GM23248 (cell line): ENCODE data around the gene PKD1. TPM values are rescaled to one million over a fixed set of nuclear protein-coding genes. Genes with fewer than 3 reads are reported as not detected.
A peak's percentile ranks its signal among the peaks of the same experiment; 100 is the strongest.
"Not testable (repeated sequence)": the region's sequence is repeated elsewhere in the genome, so short reads cannot be mapped to it uniquely, and the experiment has no call there.

Source experiments
- DNase-seq: peaks from one replicate; pipeline ENCODE4 v3.0.0-alpha.2; 2015
- H2AFZ ChIP-seq: fragments of 200-600 bp; sonication (generic); 2 replicates; pipeline ENCODE4 v1.6.1; 2016; ENCODE audit warnings: antibody characterized with exemption
- H3F3A ChIP-seq: fragments of 200-600 bp; sonication (generic); 2 replicates; pipeline ENCODE4 v1.6.1; 2016; ENCODE audit warnings: mild to moderate bottlenecking, antibody characterized with exemption, mixed run types; ENCODE audit not compliant: insufficient read depth
- H3K27ac ChIP-seq: fragments of 200-600 bp; sonication (generic); 2 replicates; pipeline ENCODE4 v1.5.1; 2016; ENCODE audit warnings: mild to moderate bottlenecking
- H3K27me3 ChIP-seq: fragments of 200-600 bp; sonication (generic); replicated peaks from 2 replicates; pipeline ENCODE4 v1.6.1; 2016; ENCODE audit warnings: mild to moderate bottlenecking; ENCODE audit not compliant: insufficient read depth
- H3K36me3 ChIP-seq: fragments of 200-600 bp; sonication (generic); 2 replicates; pipeline ENCODE4 v1.6.1; 2016; ENCODE audit warnings: low read depth, mild to moderate bottlenecking
- H3K4me1 ChIP-seq: fragments of 200-600 bp; sonication (generic); 2 replicates; pipeline ENCODE4 v1.6.1; 2016; ENCODE audit warnings: mild to moderate bottlenecking; ENCODE audit not compliant: insufficient read depth
- H3K4me2 ChIP-seq: fragments of 200-600 bp; sonication (generic); one replicate; pipeline ENCODE4 v1.6.1; 2016; ENCODE audit warnings: mild to moderate bottlenecking; ENCODE audit not compliant: unreplicated experiment
- H3K4me3 ChIP-seq: fragments of 200-600 bp; sonication (generic); 2 replicates; pipeline ENCODE4 v1.5.1; 2016; ENCODE audit warnings: mild to moderate bottlenecking
- H3K79me2 ChIP-seq: fragments of 200-600 bp; sonication (generic); 2 replicates; pipeline ENCODE4 v1.6.1; 2016; ENCODE audit warnings: mild to moderate bottlenecking; ENCODE audit not compliant: insufficient read depth
- H3K9ac ChIP-seq: fragments of 200-600 bp; sonication (generic); 2 replicates; pipeline ENCODE4 v1.6.1; 2016; ENCODE audit warnings: mild to moderate bottlenecking
- H3K9me2 ChIP-seq: fragments of 200-600 bp; sonication (generic); 2 replicates; pipeline ENCODE4 v1.6.1; 2016; ENCODE audit warnings: mixed run types, mild to moderate bottlenecking, moderate library complexity; ENCODE audit not compliant: insufficient read depth
- H3K9me3 ChIP-seq: fragments of 200-600 bp; sonication (generic); one replicate; pipeline ENCODE4 v1.6.1; 2017; ENCODE audit warnings: low read depth
- H4K20me1 ChIP-seq: fragments of 200-600 bp; sonication (generic); 2 replicates; pipeline ENCODE4 v1.6.0; 2016; ENCODE audit not compliant: insufficient read depth
- WGBS, 2 experiments: methylation state at CpG; one replicate each; pipeline ENCODE4 v1.1.6; 2015 to 2017; ENCODE audit warnings: low lambda C conversion rate in 2 of 2, low coverage in 1 of 2; ENCODE audit errors: missing lambda C conversion rate in 2 of 2; 5-methylcytosine and 5-hydroxymethylcytosine counted together
- in situ Hi-C: fragments of 300-500 bp; cut with MboI; formaldehyde crosslinking; loops from 2 replicates; pipeline ENCODE4 v1.15.0; 2020
- polyA plus RNA-seq: library from polyadenylated mRNA; unstranded; fragments of >200 nt; fragmentation: Nextera tagmentation; extraction: Ambion mirVana; gene quantifications from 2 replicates; pipeline ENCODE4 v1.2.1, GENCODE V29; 2016
- total RNA-seq: library from RNA; depleted of rRNA; stranded (reverse); fragments of >200 nt; shearing (Covaris generic); gene quantifications from 2 replicates; pipeline ENCODE4 v1.2.3, GENCODE V29; 2014

Gene PKD1
- total and polyA plus RNA-seq, 2 experiments from 2014 or later, result 48.4 to 201 TPM

GRCh38 chr16:2127630-2128280 is 7.9 kb downstream of the PKD1 start:
- H3K9me3 ChIP-seq, in situ Hi-C loops, H3K9me2 ChIP-seq, H3K36me3 ChIP-seq, H4K20me1 ChIP-seq, H2AFZ ChIP-seq, H3K27me3 ChIP-seq: not testable (repeated sequence)
- Histone ChIP-seq H3K4me1 (peaks cover 44% of the 10 kb centered on the region), H3K27ac (peak overlapping the region; percentile 68), H3F3A (peaks cover 12% of the 10 kb centered on the region; the same call in 1 of the 2 replicates), H3K79me2 (peaks cover 93% of the 10 kb centered on the region), H3K4me3 (peak overlapping the region; percentile 52; the same call in 1 of the 2 replicates), H3K4me2 (peak overlapping the region; percentile 49), H3K9ac (peak overlapping the region; percentile 68)
- WGBS, 2 experiments, result 0 to 1% methylated on average over 3 of the region's 3 CpGs
- peak; percentile 54 for DNase-seq

- H3K9me3 ChIP-seq, H3K9me2 ChIP-seq, H3K36me3 ChIP-seq, in situ Hi-C loops, H3K27me3 ChIP-seq, H2AFZ ChIP-seq, H4K20me1 ChIP-seq: not testable (repeated sequence)
- peaks cover 12% of the 10 kb centered on the region; the same call in 1 of the 2 replicates for H3F3A ChIP-seq
- peaks cover 44% of the 10 kb centered on the region for H3K4me1 ChIP-seq
- H3K79me2 ChIP-seq, result peaks cover 93% of the 10 kb centered on the region
- H3K4me2 ChIP-seq, result peak overlapping the region; percentile 49
- peak overlapping the region; percentile 68 for H3K27ac ChIP-seq
- H3K9ac ChIP-seq, result peak overlapping the region; percentile 68
- 14 to 19% methylated on average over 31 of the region's 31 CpGs for WGBS, 2 experiments
- H3K4me3 ChIP-seq, result peak overlapping the region; percentile 52
- DNase-seq, result peak; percentile 31
Observed at GRCh38 chr16:2126928-2127556, 8.7 kb downstream of the PKD1 start.

GRCh38 chr16:2126161-2126743 is 9.4 kb downstream of the PKD1 start:
- Histone ChIP-seq H3K4me3 (peak overlapping the region; percentile 52; the same call in 1 of the 2 replicates), H3K79me2 (peaks cover 93% of the 10 kb centered on the region), H3K9ac (peak overlapping the region; percentile 68), H3K4me2 (peak overlapping the region; percentile 49), H3F3A (peaks cover 12% of the 10 kb centered on the region; the same call in 1 of the 2 replicates), H3K4me1 (peaks cover 49% of the 10 kb centered on the region), H3K27ac (peak overlapping the region; percentile 68)
- H3K9me3 ChIP-seq, H3K9me2 ChIP-seq, H2AFZ ChIP-seq, H3K27me3 ChIP-seq, H3K36me3 ChIP-seq, in situ Hi-C loops, H4K20me1 ChIP-seq: not testable (repeated sequence)
- peak; percentile 71 for DNase-seq
- 9 to 18% methylated on average over 19 to 21 of the region's 21 CpGs for WGBS, 2 experiments

GRCh38 chr16:2125609-2126008 is 10.1 kb downstream of the PKD1 start:
- H3K9me3 ChIP-seq, H3K36me3 ChIP-seq, H4K20me1 ChIP-seq, in situ Hi-C loops, DNase-seq, H3K9me2 ChIP-seq, H3K27me3 ChIP-seq, H2AFZ ChIP-seq: not testable (repeated sequence)
- Histone ChIP-seq H3K4me2 (peak overlapping the region; percentile 52), H3K79me2 (peaks cover 93% of the 10 kb centered on the region), H3K4me3 (peak overlapping the region; percentile 49), H3F3A (peaks cover 16% of the 10 kb centered on the region; the same call in 1 of the 2 replicates), H3K9ac (peak overlapping the region; percentile 68), H3K27ac (peak overlapping the region; percentile 68), H3K4me1 (peaks cover 52% of the 10 kb centered on the region)
- 16 to 22% methylated on average over 3 to 11 of the region's 11 CpGs for WGBS, 2 experiments

- H2AFZ ChIP-seq, H3K9me3 ChIP-seq, H4K20me1 ChIP-seq, H3K9me2 ChIP-seq, in situ Hi-C loops, H3K27me3 ChIP-seq, H3K36me3 ChIP-seq: not testable (repeated sequence)
- peak overlapping the region; percentile 52 for H3K4me2 ChIP-seq
- peak; percentile 75 for DNase-seq
- H3K27ac ChIP-seq, result peak overlapping the region; percentile 68
- WGBS, 2 experiments, result 0 to 2% methylated on average over 27 of the region's 37 CpGs
- H3K79me2 ChIP-seq, result peaks cover 93% of the 10 kb centered on the region
- peaks cover 52% of the 10 kb centered on the region for H3K4me1 ChIP-seq
- peak overlapping the region; percentile 49 for H3K4me3 ChIP-seq
- H3F3A ChIP-seq, result peaks cover 20% of the 10 kb centered on the region; the same call in 1 of the 2 replicates
- peak overlapping the region; percentile 68 for H3K9ac ChIP-seq
Observed at GRCh38 chr16:2124694-2125444, 10.8 kb downstream of the PKD1 start.

- 3 to 5% methylated on average over 9 of the region's 11 CpGs for WGBS, 2 experiments
- H4K20me1 ChIP-seq, H3K27me3 ChIP-seq, H3K36me3 ChIP-seq, DNase-seq, in situ Hi-C loops, H2AFZ ChIP-seq, H3K9me2 ChIP-seq, H3K9me3 ChIP-seq: not testable (repeated sequence)
- H3K27ac ChIP-seq, result peak overlapping the region; percentile 68
- H3K79me2 ChIP-seq, result peaks cover 93% of the 10 kb centered on the region
- peaks cover 20% of the 10 kb centered on the region; the same call in 1 of the 2 replicates for H3F3A ChIP-seq
- H3K9ac ChIP-seq, result peak overlapping the region; percentile 68
- peaks cover 52% of the 10 kb centered on the region for H3K4me1 ChIP-seq
- H3K4me2 ChIP-seq, result peak overlapping the region; percentile 50
- peak overlapping the region; percentile 49 for H3K4me3 ChIP-seq
Observed at GRCh38 chr16:2124377-2124693, 11.4 kb downstream of the PKD1 start.
